Bronchial epithelial cell (primary cell): ENCODE results near the gene LYZL1. TPM values are rescaled to one million over a fixed set of nuclear protein-coding genes. Genes with fewer than 3 reads are reported as not detected.

Experiments used
- DNase-seq: peaks from one replicate; pipeline ENCODE4 v3.0.0-alpha.2; 2010; ENCODE audit warnings: low read depth
- FAIRE-seq: peaks from 2 replicates; lab custom pipeline; 2011; peaks lifted over from hg19 to GRCh38; lab: Jason Lieb, UNC
- H3K27me3 ChIP-seq: 2 replicates; pipeline ENCODE4 v1.5.1; 2011; ENCODE audit warnings: low read length; ENCODE audit not compliant: control insufficient read depth, insufficient read depth
- H3K36me3 ChIP-seq: 2 replicates; pipeline ENCODE4 v1.5.1; 2011; ENCODE audit warnings: low read length; ENCODE audit not compliant: control insufficient read depth, insufficient read depth
- H3K4me3 ChIP-seq: 2 replicates; pipeline ENCODE4 v1.5.1; 2011; ENCODE audit warnings: mild to moderate bottlenecking, low read depth, low read length, control low read depth
- total RNA-seq: library from RNA; depleted of rRNA; stranded (reverse); fragments of >200 nt; gene quantifications from 2 replicates; pipeline ENCODE4 v1.2.1, GENCODE V29; 2014
- TF ChIP-seq, protein P1 (sequence below): IDR thresholded peaks from 2 replicates; pipeline ENCODE4 v1.5.1; 2011; ENCODE audit warnings: mild to moderate bottlenecking, moderate library complexity, low read length, control low read depth, inconsistent platforms; ENCODE audit not compliant: insufficient read depth, severe bottlenecking

Gene LYZL1
- total RNA-seq, 1 donor from 2014 or later: not detected

DNA sequence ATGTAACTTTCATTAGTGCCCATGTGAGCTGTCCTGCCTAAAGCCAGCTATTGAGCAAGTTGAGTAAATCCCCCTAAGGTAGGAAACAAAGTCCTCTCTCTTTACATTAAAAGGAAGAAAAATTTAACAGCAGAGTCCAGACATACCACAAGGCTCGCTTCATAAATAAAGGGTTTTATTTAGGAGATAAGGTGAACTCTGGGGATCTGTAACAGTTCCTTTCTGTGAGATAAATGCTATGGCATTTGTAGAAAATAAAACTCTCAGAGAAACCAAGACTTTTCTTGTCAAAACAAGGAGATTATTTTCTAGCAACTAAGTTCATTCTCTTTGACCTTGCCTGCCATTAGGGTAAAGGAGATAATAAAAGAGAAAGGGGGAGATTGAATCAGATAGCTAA is 32.3 kb upstream of the LYZL1 start:
- TF ChIP-seq, protein P1, sequence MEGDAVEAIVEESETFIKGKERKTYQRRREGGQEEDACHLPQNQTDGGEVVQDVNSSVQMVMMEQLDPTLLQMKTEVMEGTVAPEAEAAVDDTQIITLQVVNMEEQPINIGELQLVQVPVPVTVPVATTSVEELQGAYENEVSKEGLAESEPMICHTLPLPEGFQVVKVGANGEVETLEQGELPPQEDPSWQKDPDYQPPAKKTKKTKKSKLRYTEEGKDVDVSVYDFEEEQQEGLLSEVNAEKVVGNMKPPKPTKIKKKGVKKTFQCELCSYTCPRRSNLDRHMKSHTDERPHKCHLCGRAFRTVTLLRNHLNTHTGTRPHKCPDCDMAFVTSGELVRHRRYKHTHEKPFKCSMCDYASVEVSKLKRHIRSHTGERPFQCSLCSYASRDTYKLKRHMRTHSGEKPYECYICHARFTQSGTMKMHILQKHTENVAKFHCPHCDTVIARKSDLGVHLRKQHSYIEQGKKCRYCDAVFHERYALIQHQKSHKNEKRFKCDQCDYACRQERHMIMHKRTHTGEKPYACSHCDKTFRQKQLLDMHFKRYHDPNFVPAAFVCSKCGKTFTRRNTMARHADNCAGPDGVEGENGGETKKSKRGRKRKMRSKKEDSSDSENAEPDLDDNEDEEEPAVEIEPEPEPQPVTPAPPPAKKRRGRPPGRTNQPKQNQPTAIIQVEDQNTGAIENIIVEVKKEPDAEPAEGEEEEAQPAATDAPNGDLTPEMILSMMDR: no peak
- no peaks in the 10 kb centered on the region for H3K36me3 ChIP-seq
- DNase-seq (no peak), FAIRE-seq (no peak)
- H3K4me3 ChIP-seq: no peak overlapping the region
- H3K27me3 ChIP-seq: peaks cover 1% of the 10 kb centered on the region

DNA sequence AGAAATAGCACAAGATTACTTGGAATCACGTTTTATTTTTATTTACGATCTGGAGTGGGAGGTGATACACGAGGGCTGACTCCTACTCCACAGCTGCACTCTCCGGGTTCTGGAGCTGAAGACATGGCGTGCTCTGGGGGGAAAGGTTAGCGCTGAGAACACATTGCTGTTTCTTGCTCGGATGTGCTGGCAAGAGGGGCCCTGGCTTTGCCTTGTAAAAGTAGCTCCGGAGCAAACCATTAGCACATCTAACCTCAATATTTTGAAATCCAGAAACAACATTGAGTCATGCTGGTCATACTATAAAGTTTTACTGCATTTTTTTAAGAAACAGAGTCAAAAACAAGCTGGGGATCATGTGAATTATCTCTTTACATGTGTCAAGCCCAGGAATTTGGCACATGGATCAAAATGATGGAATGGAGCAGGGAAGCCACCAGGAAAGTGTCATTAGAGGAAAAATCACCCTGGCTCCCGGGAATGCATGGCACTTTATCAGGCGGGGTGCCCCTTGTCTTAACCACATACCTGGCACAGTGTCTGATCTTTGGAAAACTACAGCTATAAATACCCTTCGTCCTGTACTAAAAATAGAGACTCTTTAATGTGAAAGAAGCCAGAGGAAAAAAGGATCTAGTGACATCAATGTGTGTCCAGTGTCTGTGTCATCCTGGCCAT is 31.6 kb upstream of the LYZL1 start:
- H3K4me3 ChIP-seq: no peak overlapping the region
- no peak for FAIRE-seq
- peaks cover 1% of the 10 kb centered on the region for H3K27me3 ChIP-seq
- TF ChIP-seq, protein P1: no peak
- no peaks in the 10 kb centered on the region for H3K36me3 ChIP-seq
- DNase-seq: no peak

DNA sequence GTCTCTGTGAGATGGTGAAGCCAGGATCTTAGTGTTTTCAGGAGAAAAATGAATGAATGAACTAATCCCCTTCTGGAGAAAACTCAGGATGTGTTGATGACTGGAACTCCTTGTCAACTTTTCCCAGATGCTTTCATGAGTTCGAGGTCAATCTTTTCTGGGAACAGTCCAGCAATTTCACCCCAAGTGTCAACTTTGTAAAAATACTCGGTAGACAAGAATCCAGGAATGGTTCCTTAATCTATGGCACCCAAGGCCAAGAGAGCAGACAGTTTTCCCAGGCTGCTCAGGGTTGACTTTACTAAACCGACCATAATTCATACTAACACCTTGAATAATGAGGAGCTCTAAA is 31.1 kb upstream of the LYZL1 start:
- TF ChIP-seq, protein P1: no peak
- DNase-seq: no peak
- Histone ChIP-seq H3K27me3 (peaks cover 1% of the 10 kb centered on the region), H3K4me3 (no peak overlapping the region), H3K36me3 (no peaks in the 10 kb centered on the region)
- no peak for FAIRE-seq

- FAIRE-seq: no peak
- TF ChIP-seq, protein P1: no peak
These were observed 29.4 kb upstream of the LYZL1 start for GRCh38 chr10:29259498-29259897.

GRCh38 chr10:29263506-29263905 is 25.4 kb upstream of the LYZL1 start:
- Histone ChIP-seq H3K27me3 (no peaks in the 10 kb centered on the region), H3K36me3 (no peaks in the 10 kb centered on the region), H3K4me3 (no peak overlapping the region)
- no peak for FAIRE-seq
- DNase-seq: no peak
- TF ChIP-seq, protein P1: no peak

More at GRCh38 chr10:29259498-29259897, 29.4 kb upstream of the LYZL1 start:
- H3K27me3 ChIP-seq: no peaks in the 10 kb centered on the region
- H3K4me3 ChIP-seq: no peak overlapping the region
- DNase-seq: no peak
- no peaks in the 10 kb centered on the region for H3K36me3 ChIP-seq
